HG03520 (cell line): ENCODE results near the gene CRKL.

Experiments used
- ATAC-seq: cut with Tn5 transposase; IDR thresholded peaks from one replicate; pipeline ENCODE4 v1.9.1; 2021; ENCODE audit warnings: mild to moderate bottlenecking, moderate library complexity; ENCODE audit not compliant: unreplicated experiment

The CRKL gene

GRCh38 chr22:20949698-20950183, 32.5 kb downstream of the CRKL start:
- no peak for ATAC-seq

DNA sequence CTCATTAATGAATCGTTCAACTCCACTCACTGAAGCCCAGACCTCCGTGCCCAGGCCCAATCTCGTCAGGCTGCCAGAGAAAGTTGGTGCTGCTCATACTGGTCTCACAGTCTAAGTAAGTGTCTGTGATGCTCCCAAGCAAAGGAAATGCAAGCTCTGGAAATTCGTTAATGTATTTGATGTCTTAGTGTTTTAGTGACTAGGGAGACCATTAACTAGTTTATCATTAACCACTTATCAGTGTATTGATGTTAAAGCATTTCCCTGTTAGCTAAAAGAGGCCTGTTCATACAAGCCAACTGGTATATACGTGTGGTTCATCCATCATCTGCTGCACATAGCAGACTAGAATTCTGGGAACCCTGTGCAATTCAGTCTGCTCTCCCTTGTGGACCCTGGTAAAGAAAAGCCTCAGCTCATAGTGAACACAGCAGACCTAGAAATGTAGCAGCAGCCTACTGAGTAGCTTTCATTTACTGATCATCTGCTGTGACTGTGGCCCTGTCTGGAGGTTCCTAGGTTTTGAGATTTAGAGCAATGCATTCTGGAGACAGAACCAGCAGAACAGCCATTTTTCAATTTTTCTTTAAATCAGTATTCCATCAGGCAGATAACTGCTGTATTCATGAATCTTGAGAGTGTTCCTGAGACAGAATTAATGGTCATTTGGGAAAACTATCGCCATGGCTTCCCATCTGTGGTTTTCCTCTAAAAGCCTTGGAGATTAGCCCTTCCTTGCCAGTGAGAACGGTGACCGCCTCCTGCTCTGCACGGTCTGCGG, 34.1 kb downstream of the CRKL start:
- no peak for ATAC-seq

DNA sequence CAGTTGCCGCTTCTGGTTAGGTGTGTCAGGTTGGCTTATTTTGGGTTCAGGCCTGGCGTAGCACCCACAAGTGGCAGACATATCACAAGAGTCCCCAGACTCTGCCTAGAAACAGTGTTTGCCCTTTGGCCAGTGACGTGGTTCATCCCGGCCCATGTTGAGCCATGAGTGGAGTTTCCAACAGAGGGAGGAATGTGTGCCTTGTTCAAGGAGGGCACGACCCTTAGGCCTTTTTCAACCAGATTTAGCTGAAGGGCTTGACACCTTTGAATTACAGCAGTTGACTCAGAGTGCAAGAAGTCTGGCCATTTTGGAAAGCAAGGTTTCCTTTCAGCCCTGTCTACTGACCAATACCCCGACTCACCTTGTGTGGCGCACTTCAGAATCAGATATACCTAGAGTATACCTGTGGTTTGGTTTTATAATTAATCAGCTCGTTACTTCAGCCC, 34.7 kb downstream of the CRKL start:
- no peak for ATAC-seq

- no peak for ATAC-seq
Measured at GRCh38 chr22:20952544-20953341, 35.5 kb downstream of the CRKL start.

- no peak for ATAC-seq
Measured at GRCh38 chr22:20953342-20953608, 36.1 kb downstream of the CRKL start.

GRCh38 chr22:20953668-20954500, 36.7 kb downstream of the CRKL start:
- no peak for ATAC-seq

DNA sequence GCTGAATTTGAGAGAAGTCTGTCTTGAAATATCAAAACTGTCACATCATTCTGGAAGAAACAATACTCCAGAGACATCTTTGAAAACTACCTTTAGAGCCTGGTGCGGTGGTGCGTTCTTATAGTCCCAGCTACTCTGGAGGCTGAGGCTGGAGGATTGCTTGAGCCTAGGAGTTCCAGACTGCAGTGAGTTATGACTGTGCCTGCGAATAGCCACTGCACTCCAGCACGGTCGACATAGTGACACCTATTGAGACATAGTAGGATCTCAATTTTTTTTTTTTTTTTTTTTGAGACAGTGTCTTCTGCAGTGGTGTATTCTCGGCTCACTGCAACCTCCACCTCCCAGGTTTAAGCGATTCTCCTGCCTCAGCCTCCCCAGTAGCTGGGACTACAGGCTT, 38.3 kb downstream of the CRKL start:
- no peak for ATAC-seq

DNA sequence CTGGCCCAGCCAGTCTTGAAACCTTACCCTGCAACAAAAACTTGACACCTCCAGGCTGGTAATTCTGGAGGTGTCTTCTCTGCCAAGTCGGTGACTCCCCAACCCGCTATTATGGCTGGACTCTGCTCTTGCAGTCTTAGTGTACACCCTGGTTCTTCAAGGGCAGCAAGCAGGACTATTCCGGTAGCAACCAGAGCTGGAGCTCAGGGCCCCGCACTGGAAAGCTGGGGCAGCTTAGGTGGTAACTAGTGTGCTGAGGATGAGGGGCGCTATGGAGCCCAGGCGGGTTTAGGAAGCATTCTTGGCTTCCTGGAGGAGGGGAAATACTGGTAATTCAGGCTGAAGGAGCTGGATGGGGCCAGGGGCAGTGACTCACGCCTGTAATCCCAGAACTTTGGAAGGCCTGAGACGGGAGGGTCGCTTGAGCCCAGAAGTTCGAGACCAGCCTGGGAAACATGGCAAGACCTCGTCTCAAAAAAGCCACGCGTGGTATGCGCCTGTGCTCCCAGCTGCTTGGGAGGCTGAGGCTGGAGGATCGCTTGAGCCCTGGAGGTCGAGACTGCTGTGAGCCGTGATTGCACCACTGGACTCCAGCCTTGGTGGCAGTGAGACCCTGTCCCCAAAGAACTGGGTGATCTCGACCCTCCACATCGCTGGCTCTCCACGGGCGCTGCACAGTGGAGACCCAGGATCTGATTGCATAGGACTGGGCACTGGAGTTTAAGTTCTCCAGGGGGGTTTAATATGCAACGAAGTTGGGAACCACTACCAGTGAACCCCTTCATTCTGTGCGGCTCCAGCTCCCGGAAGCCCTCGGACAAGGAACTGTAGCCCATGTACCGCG, 39.3 kb downstream of the CRKL start:
- no peak for ATAC-seq

- ATAC-seq = no peak
Measured at GRCh38 chr22:20957102-20957682, 40.0 kb downstream of the CRKL start.

- ATAC-seq = no peak
Measured at GRCh38 chr22:20957683-20958431, 40.6 kb downstream of the CRKL start.

GRCh38 chr22:20959578-20960461, 42.6 kb downstream of the CRKL start:
- ATAC-seq = no peak

- no peak for ATAC-seq
Measured at GRCh38 chr22:20960609-20961008, 43.4 kb downstream of the CRKL start.

GRCh38 chr22:20962491-20962945, 45.3 kb downstream of the CRKL start:
- no peak for ATAC-seq

- ATAC-seq = no peak
Measured at GRCh38 chr22:20963201-20964052, 46.2 kb downstream of the CRKL start.

DNA sequence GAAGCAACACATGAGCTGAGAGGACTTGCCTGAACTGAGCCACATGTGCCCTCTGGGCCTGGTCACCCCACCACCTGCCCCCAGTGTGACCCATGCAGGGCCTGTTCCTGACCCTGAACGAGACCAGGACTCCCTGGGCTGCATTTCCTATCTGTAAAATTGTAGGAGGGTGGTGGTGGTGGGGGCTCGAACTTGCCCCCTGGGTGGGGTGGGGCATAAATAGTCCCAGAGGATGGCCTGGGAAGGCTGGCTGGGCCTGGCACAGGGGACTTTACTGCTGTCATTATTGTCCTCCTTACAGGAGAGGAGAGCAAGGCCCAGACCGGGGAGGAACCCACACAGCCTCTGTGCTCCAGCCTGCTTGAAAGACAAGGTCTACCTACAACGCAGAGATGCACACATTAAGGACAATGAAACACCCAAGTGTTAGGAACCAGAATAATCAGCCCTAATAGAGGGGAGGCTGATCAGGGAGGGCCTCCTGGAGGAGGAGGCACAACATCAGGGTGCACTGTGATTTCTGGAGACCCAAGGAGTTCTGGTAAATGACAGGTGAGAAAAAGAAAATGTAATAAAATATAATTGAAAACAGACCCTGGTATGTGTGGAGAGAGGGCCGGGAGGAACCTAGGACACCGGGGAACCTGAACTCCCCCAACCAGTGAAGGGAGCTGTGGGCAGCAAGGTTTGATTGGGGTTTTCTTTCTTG, 47.0 kb downstream of the CRKL start:
- no peak for ATAC-seq

DNA sequence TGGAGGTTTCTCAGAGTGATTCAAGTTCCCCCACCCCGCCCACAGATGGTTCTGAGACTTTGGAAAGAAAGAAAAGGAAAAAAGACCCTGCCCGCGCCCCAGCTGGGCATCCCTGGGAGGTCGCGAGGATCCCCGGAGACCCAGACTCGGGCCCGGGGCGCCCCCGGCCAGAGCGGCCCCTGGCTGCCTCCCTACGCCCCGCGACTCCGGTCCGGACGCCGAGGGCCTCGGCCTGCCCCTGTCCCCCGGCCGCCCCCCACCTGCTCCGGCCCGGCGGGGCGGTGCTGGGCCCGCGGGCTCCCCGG, 47.5 kb downstream of the CRKL start:
- no peak for ATAC-seq
